Brain pericyte (primary cell): ENCODE results near the gene THSD7A.
A peak's percentile ranks its signal among the peaks of the same experiment; 100 is the strongest.

Source experiments
- DNase-seq: peaks from one replicate; pipeline ENCODE4 v3.0.0-alpha.2; 2012; ENCODE audit warnings: low read depth, low spot score

THSD7A gene

GRCh38 chr7:11707606-11708193 is 124.3 kb downstream of the THSD7A start:
- no peak for DNase-seq

DNA sequence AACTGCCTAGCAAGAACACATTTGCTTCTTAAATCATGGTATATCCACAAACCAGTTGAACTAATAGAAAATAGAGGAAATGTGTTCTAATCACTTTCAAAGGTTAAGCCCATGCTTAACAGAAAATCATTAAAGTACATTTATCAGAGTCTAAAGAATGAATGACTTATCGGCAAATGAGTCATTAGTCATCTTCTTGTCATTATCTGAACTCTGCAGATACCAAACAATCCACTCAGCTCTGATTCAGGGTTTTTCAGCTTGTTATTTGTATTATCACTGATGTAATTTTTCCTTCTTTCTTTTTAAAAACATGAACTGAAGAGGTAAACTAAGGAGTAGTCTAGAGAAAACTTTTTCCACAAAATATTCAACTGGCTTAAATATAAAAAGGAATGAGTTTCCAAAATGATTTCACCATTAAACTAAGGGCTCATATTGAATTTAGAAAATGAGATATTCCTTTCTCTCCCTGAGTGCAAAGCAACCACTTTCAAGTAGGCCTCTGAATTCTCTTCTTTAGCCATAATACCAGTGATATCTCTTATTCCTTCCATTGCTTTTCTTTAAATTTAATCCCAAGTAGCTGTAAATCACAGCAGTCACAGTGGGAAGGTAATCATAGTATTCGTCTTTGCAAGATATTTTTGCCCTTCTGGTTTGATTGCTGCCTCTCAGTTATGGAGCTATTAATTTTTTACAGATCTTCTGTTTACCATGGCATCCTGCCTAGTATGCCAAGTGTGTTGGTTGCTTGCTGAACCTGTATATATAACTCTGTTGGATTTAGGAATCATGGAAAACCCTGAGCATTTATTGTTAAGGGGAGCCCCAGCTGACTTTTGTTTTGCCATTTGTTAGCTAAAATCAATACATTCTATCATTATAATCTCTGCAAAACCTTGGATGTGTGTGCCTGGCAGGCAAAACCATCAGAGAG is 125.1 kb downstream of the THSD7A start:
- no peak for DNase-seq

DNA sequence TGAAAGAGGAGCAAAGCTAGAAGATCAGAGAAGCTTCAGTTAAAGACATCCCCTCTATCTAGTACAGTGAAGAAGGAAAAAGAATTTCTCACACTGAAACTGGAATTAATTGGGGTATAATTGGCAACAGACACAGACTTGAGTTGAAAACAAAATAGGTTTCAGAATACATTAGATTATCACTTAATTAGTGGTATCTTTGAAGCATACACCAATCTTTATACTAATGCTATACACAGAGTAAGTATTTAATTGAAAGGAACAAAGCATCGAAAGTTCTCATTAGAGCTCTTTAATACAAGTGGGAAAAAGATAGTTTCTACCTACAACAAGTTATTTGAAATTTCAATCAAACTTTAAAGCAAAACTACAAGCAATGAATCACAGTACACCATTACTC is 128.2 kb downstream of the THSD7A start:
- no peak for DNase-seq

GRCh38 chr7:11702938-11703337 is 129.1 kb downstream of the THSD7A start:
- DNase-seq, result no peak

GRCh38 chr7:11701829-11702560 is 130.0 kb downstream of the THSD7A start:
- DNase-seq, result peak; percentile 8

DNA sequence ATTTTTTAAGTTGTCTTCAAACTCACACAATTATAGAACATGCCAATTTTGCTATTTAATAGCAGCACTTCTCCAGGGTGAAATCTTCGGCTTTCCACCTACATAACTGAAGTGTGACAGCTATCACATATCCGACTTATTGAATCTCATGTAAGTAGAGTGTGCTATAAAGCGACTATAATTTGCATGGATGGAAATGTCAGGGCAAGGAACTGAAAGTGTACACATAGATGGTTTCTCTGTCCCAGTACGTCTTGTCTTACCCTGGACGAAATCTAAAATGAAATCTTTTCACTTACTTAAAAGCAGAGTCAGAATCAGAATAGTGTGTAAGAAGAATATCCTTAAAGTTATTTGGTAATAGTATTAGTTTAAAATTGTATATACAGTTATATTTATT is 132.3 kb downstream of the THSD7A start:
- DNase-seq, result no peak

DNA sequence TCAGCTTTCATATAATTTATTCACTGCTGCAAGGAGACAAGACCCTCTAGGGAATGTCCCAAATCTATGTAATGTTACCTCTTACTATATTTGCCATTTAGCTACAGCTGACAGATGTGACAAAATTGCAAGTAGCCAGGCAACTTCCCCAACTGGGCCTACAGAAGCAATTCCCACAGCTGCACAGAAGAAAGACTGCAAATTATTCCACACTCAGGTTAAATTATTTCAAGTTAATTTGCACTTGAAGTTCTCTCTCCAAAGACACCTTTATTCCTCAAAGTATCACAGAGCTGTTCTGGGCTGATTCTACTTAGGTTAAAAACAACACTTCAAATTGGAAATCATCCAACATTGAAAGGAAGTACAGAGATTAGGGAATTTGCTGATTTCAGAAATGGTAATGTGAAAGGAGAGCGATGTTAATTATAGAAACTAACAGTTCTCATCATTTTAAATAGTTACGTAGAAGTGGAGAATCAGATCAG is 133.6 kb downstream of the THSD7A start:
- no peak for DNase-seq

DNA sequence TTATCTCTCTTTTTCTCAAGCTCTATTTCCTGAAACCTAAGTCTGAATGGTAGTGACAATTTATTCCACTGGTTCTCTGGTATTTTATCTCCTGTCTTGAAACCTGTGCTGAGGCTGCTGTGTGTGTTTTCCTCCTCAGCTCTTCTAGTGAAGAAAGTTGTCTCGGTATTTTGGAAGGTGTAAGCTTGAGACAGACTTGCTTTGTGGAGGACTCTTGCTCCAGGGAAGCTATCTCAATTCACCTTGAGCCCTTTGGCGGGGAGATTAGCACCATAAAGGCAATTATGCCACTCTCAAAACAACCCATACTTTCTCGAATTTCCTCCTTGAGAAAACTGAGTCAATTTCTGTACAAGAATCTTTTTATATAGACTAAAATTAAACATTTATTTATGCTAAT is 141.6 kb downstream of the THSD7A start:
- DNase-seq, result no peak

DNA sequence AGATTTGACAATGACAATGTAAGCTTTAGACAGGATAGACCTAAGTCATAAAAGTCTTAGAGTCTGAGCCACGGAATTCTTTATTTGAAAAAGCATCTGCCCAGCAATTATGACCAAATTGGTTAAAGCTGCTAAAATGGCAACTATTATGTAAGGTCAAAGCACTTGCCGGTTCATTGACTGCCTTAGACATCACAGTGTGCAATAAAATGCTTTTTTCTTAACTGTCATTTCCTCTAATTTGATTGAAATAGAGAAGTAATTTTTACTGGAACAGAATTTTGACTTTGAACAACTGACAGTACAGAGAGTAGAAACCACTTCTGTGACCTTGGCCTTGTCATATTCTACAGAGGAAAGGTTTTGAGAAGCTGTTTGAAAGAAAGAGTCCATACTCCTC is 142.9 kb downstream of the THSD7A start:
- no peak for DNase-seq

GRCh38 chr7:11681461-11681860 is 150.5 kb downstream of the THSD7A start:
- no peak for DNase-seq

DNA sequence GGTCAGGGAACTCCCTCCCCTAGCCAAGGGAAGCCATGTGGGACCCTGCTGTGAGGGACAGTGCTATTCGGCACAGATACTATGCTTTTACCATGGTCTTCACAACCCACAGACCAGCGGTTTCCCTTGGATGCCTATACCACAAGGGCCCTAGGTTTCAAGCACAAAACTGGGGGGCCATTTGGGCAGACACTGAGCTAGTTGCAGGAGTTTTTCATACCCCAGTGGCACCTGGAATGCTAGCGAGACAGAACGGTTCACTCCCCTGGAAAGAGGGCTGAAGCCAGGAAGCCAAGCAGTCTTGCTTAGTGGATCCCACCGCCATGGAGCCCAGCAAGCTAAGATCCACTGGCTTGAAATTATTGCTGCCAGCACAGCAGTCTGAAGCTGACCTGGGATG is 156.8 kb downstream of the THSD7A start:
- no peak for DNase-seq

- no peak for DNase-seq
Observed at GRCh38 chr7:11668727-11669126, 163.3 kb downstream of the THSD7A start.

GRCh38 chr7:11667810-11668185 is 164.2 kb downstream of the THSD7A start:
- DNase-seq, result no peak

GRCh38 chr7:11667071-11667809 is 164.8 kb downstream of the THSD7A start:
- DNase-seq, result no peak

DNA sequence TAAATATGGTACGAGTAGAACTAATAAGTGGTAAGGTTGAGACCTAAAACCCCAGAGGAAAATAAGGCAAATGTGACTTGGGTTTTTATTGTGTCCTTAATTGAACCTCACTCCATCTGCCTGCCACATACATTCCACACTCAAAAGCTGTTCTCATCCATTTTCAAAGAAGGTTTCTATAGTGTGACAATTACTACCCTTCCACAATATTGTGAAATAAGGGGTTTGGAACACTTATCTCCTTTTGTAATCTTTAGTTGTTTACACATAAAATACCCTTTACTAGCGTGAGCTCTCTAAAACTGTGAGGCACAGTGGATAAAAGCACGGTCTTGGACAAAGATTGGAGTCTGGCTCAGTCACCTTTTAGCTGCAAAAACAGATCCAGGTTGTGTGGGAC is 166.6 kb downstream of the THSD7A start:
- no peak for DNase-seq

DNA sequence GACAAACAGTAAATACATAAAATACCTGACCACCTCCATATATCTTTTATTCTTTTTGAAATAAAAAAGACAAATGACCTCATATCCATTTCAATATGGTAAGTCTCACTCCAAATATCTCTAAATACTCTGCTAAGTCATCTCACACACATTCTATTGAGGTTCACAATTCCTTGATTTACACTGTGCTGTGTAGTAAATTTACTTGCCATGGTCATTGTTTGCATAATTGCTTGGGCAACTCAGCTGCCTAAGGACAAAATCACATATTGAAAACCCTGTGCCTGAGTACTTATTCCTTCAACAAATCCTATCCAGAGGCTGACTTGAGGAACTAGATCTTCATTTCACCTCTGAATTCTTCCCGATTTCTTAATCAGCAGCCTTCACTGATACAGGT is 176.4 kb downstream of the THSD7A start:
- DNase-seq, result no peak

GRCh38 chr7:11655163-11655562 is 176.8 kb downstream of the THSD7A start:
- DNase-seq, result no peak

DNA sequence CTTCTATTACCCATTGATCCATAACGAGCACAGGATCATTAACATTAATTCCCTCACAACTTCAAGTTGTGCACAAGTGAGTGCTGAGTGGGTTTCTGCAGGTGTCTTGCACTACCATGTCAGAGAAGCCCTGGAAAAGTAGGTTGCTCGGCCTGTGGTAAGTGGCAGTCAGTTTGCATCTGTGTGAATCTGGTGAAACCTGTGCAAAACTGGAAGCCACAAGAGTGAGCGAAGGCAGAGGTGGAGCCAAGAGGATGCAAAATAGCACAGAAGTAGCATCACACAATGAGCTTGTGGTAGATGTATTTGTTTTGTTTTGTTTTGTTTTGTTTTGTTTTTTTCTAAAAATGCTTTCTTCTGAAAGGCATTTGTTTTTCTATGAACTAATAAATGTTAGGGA is 181.5 kb downstream of the THSD7A start:
- DNase-seq, result no peak

DNA sequence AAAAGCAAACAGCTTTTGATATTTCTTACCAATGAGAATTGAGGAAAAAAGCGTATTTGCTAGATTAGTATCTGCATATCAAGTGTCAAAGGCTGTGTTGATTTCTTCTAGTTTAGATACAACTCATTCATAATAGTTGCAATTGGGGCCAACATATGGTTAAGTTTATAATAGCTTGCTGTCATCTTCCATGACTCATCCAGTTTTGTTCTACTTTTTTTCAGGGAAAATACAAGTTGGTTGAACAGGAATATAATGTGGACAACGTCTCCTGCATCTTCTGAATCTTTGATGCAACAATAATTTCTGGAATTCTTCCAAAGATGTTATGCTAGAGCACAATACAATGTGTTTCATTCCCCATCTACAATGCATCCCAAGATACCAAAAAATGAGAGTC is 182.0 kb downstream of the THSD7A start:
- DNase-seq, result no peak

- no peak for DNase-seq
Observed at GRCh38 chr7:11648980-11649379, 183.0 kb downstream of the THSD7A start.

- DNase-seq, result no peak
Observed at GRCh38 chr7:11648101-11648500, 183.9 kb downstream of the THSD7A start.

DNA sequence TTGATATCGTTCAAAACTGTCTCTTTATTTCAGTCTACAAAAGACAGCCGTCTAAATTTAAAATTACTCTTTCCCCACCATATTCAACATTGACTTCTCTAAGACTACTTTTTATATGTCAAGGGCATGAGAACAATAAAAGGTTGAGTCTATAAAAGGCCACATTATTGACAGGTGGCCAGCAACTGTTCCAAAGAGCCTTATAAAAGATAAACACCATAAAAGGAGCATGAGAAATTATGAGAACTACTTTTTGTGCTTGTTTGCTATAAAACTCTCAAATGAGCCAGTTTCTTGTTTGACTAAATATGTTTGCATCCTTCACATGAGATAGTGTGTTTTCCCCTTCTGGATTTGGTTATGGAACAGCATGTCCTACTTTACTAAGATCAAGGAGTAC is 189.2 kb downstream of the THSD7A start:
- DNase-seq, result no peak
